Immature natural killer cell (primary cell): ENCODE results near the gene RNF220. TPM values are rescaled to one million over a fixed set of nuclear protein-coding genes. Genes with fewer than 3 reads are reported as not detected.
"Not testable (repeated sequence)": the region's sequence is repeated elsewhere in the genome, so short reads cannot be mapped to it uniquely, and the experiment has no call there.

Experiments used
- DNase-seq, 3 donors: peaks; one replicate each; pipeline ENCODE4 v3.0.0; 2022; ENCODE audit warnings: mixed read lengths in 1 of 3
- H3K27ac Mint-ChIP-seq, 6 donors: one replicate each; pipeline ENCODE4 v1.8.0; 2020; ENCODE audit warnings: mixed read lengths in 6 of 6, mild to moderate bottlenecking in 5 of 6, inconsistent platforms in 4 of 6, moderate library complexity in 3 of 6
- H3K27me3 Mint-ChIP-seq, 3 donors: one replicate each; pipeline ENCODE4 v1.8.0; 2020 to 2021; ENCODE audit warnings: low read depth in 3 of 3, mild to moderate bottlenecking in 3 of 3, mixed read lengths in 3 of 3, moderate library complexity in 3 of 3, inconsistent platforms in 1 of 3
- H3K36me3 Mint-ChIP-seq, 3 donors: one replicate each; pipeline ENCODE4 v1.8.0; 2020; ENCODE audit warnings: mixed read lengths in 3 of 3, inconsistent platforms in 2 of 3, mild to moderate bottlenecking in 2 of 3
- H3K4me1 Mint-ChIP-seq, 2 donors: one replicate each; pipeline ENCODE4 v1.8.0; 2020; ENCODE audit warnings: inconsistent platforms in 2 of 2, mild to moderate bottlenecking in 2 of 2, mixed read lengths in 2 of 2, moderate library complexity in 1 of 2
- H3K4me3 Mint-ChIP-seq, 5 donors: one replicate each; pipeline ENCODE4 v1.8.0; 2020; ENCODE audit warnings: mild to moderate bottlenecking in 5 of 5, mixed read lengths in 5 of 5, inconsistent platforms in 3 of 5, moderate library complexity in 3 of 5
- H3K9me3 Mint-ChIP-seq, 6 donors: one replicate each; pipeline ENCODE4 v1.8.0; 2020; ENCODE audit warnings: mild to moderate bottlenecking in 6 of 6, mixed read lengths in 6 of 6, inconsistent platforms in 4 of 6, moderate library complexity in 3 of 6
- polyA plus RNA-seq, 3 donors: library from polyadenylated mRNA; unstranded; fragments of 300-500 nt; fragmentation: Illumina TruSeq; gene quantifications; one replicate each; pipeline ENCODE4 v1.2.3, GENCODE V29; 2021

Gene RNF220
- polyA plus RNA-seq, 3 donors from 2014 or later, result 69.4 to 107 (median 83.2) TPM

- Mint-ChIP-seq H3K9me3 (no peaks in the 10 kb centered on the region), H3K36me3 (peaks cover 0 to 11% (median 5%) of the 10 kb centered on the region in 3 donors), H3K27ac (no peak overlapping the region), H3K4me1 (no peaks in the 10 kb centered on the region), H3K4me3 (no peak overlapping the region), H3K27me3 (no peaks in the 10 kb centered on the region)
- DNase-seq, result no peak
Measured at GRCh38 chr1:44654621-44655187, 249.6 kb downstream of the RNF220 start.

DNA sequence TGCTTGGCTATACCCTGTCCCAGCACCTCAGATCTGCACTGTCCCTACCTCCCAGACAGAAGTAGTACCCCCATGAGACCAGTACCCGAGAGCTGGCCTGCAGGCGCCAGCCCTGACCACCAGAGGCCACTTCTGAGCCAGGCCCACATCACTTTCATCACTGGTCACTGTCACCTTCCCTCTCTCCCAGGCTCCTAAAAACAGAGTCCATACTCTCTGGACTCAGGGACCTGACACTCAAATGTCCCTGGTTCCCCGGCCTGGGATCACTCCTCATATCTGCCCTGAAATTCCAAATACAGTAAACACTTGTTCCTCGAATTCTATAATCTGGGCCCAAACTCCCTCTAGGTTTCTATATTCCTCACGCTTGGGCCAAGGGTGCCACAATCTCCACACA, 250.6 kb downstream of the RNF220 start:
- H3K27ac Mint-ChIP-seq, result no peak overlapping the region
- no peaks in the 10 kb centered on the region for H3K27me3 Mint-ChIP-seq
- H3K36me3 Mint-ChIP-seq, result peaks cover 0 to 11% (median 5%) of the 10 kb centered on the region in 3 donors
- H3K9me3 Mint-ChIP-seq, result no peaks in the 10 kb centered on the region
- H3K4me3 Mint-ChIP-seq, result no peak overlapping the region
- no peak for DNase-seq
- no peaks in the 10 kb centered on the region for H3K4me1 Mint-ChIP-seq

DNA sequence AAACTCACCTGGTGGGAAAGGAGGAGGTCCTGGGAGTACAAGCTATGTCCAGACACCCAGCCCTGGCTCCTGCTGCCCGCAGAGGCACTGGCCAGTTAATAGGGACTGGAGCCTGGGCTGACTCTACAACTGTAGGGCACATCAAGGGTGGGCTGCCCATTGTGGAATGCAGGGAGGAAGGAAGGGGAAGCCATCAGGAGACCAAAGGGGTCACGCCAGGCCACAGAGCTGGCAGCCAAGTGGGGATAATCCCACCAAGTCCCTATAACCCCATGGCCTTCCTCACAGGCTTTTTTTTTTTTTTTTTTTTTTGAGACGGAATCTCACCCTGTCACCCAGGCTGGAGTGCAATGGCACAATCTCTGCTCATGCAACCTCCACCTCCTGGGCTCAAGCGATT, 254.5 kb downstream of the RNF220 start:
- DNase-seq, result no peak
- no peak overlapping the region for H3K4me3 Mint-ChIP-seq
- H3K27ac Mint-ChIP-seq, result no peak overlapping the region
- H3K36me3 Mint-ChIP-seq, result peaks cover 0 to 8% (median 3%) of the 10 kb centered on the region in 3 donors
- H3K4me1 Mint-ChIP-seq, result peaks cover 2 to 4% of the 10 kb centered on the region in 2 donors
- H3K9me3 Mint-ChIP-seq, result no peaks in the 10 kb centered on the region
- no peaks in the 10 kb centered on the region for H3K27me3 Mint-ChIP-seq

DNA sequence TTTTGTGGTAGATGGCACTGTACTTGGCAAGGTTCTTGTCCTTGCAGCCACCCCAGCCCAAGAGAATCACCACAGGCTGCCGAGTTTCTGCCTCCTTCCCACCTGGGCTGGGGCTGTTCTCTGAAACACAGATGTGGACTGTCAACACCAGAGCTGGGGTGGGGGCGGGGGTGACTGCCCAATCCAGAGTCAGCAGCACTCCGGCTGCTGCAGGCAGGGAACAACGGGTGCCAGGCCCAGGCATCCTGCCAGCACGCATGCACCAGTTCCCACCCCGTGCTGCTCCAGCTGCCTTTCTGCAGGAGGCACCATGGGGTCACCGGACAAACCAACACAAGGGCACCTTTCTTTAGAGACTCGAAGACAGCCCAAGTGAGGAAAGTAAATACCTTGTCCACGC, 255.1 kb downstream of the RNF220 start:
- Mint-ChIP-seq H3K27ac (no peak overlapping the region), H3K36me3 (peaks cover 0 to 8% (median 3%) of the 10 kb centered on the region in 3 donors), H3K27me3 (no peaks in the 10 kb centered on the region), H3K9me3 (no peaks in the 10 kb centered on the region), H3K4me3 (no peak overlapping the region), H3K4me1 (peaks cover 6 to 10% of the 10 kb centered on the region in 2 donors)
- DNase-seq, result no peak

DNA sequence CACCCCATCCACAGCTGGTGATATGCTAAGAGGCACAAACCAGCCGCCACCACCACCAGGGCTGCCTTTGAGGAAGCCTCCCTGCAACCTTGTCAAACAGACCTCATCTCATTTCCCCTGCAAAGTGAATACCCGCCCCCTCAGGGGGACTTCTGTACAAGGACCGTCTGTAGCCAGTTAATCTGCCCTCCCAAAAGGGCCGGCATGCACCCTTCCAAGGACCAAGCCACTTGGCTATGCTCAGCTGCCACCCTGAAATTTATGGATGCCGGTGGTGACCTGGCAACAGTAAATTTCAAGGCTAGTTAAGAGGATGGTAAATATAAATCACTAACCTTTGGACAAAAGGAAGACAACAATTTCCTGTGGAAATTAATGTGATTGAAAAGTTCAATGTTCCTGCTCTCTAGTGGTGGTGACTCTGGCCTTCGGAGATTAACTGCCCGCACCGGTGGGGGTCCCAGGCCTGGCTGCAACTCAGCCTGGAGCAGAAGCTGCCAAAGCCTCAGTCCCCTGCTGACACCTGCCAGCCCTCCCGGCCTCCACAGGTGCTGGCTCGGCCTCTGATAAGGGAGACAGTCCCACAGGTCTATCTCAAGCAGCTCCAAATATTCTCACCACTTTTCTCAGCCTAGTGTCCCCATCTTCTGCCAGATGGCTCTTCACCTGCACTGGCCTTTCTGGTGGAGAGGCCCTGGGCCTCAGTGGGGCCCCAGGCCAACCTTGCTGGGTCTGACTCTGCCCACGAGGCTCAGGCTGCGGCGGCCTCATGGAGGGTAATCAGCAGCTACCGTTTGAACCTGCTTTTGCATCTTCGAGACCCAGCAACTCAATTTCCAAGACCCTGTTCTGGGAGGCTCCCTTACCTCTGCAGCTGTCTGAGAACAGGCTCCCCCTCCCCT, 257.0 kb downstream of the RNF220 start:
- H3K4me3 Mint-ChIP-seq, result no peak overlapping the region
- H3K4me1 Mint-ChIP-seq, result peaks cover 6 to 10% of the 10 kb centered on the region in 2 donors
- DNase-seq, result no peak
- H3K27ac Mint-ChIP-seq, result no peak overlapping the region
- no peaks in the 10 kb centered on the region for H3K9me3 Mint-ChIP-seq
- H3K36me3 Mint-ChIP-seq, result peaks cover 0 to 6% (median 3%) of the 10 kb centered on the region in 3 donors
- no peaks in the 10 kb centered on the region for H3K27me3 Mint-ChIP-seq

- no peak for DNase-seq
- Mint-ChIP-seq H3K27ac (peak overlapping the region in 1 of 6 donors; percentile 16), H3K4me3 (no peak overlapping the region), H3K36me3 (peaks cover 0 to 4% (median 3%) of the 10 kb centered on the region in 3 donors), H3K4me1 (peaks cover 6 to 10% of the 10 kb centered on the region in 2 donors), H3K9me3 (no peaks in the 10 kb centered on the region), H3K27me3 (no peaks in the 10 kb centered on the region)
Measured at GRCh38 chr1:44662683-44663030, 257.6 kb downstream of the RNF220 start.

- H3K4me1 Mint-ChIP-seq, result peaks cover 6 to 10% of the 10 kb centered on the region in 2 donors
- H3K27ac Mint-ChIP-seq, result peak overlapping the region in 2 of 6 donors; percentile 25 to 36
- no peak overlapping the region for H3K4me3 Mint-ChIP-seq
- H3K36me3 Mint-ChIP-seq, result peaks cover 0 to 4% (median 0%) of the 10 kb centered on the region in 3 donors
- no peak for DNase-seq
- no peaks in the 10 kb centered on the region for H3K9me3 Mint-ChIP-seq
- no peaks in the 10 kb centered on the region for H3K27me3 Mint-ChIP-seq
Measured at GRCh38 chr1:44663417-44663816, 258.4 kb downstream of the RNF220 start.

GRCh38 chr1:44664730-44665370, 259.8 kb downstream of the RNF220 start:
- Mint-ChIP-seq H3K36me3 (peaks cover 0 to 4% (median 0%) of the 10 kb centered on the region in 3 donors), H3K4me1 (peaks cover 6 to 10% of the 10 kb centered on the region in 2 donors), H3K27ac (peak overlapping the region in 2 of 6 donors; percentile 34 to 48), H3K4me3 (peak overlapping the region in 3 of 5 donors; percentile 1 to 50 (median 15)), H3K9me3 (no peaks in the 10 kb centered on the region), H3K27me3 (no peaks in the 10 kb centered on the region)
- no peak for DNase-seq

DNA sequence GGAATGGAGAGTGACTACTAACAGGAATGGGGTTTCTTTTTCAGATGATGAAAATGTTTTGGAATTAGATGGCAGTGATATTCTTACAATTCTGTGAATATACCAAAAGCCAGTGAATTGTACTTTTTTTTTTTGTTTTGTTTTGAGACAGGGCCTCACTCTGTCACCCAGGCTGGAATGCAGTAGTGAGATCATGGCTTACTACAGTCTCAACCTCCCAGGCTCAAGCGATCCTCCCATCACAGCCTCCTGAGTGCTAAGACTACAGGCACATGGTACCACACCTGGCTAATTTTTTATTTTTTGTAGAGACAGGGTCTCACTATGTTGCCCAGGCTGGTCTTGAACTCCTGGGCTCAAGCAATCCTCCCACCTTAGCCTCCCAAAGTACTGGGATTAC, 261.7 kb downstream of the RNF220 start:
- peaks cover 0 to 11% (median 0%) of the 10 kb centered on the region in 3 donors for H3K36me3 Mint-ChIP-seq
- not testable (repeated sequence) for H3K9me3 Mint-ChIP-seq, H3K27me3 Mint-ChIP-seq, H3K27ac Mint-ChIP-seq, H3K4me3 Mint-ChIP-seq, DNase-seq
- peaks cover 6 to 11% of the 10 kb centered on the region in 2 donors for H3K4me1 Mint-ChIP-seq

DNA sequence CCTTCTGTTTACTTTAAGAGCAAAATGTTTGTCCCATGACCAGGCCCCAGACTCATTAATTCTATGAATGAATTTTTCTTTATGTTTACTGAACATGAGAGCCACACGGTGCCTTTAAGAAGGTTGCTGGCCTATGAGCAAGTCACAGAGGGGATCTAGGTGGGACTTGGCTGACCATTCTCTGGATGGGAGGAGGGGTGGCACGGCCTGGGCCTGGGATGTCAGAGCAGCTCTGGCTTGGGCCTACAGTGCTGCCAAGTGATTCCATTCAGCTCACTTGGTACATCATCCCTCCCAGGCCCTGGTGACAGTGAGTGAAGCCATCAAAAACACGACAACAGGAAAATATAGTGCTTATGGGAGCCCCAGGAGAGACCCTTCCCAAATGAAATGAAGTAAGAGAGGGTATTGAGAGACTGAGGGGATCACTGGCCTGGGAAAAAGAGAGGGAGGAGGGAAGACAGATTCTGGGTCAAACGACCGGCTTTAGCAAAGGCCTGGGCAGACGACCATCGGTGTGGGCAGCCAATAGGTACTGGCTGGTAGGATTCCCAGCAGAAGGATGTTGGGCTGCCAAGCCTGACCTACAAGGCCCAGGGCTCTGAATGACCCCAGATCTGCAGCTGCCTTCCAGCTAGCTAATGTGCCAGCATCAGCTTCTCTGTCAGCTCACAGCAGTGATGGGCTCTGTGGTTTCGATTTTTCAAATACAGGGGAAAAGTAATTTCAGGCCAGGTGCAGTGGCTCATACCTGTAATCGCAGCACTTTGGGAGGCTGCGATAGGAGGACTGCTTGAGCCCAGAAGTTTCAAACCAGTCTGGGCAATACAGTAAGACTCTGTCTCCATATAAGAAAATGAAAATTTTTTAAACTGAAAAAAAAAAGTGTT, 265.9 kb downstream of the RNF220 start:
- peaks cover 0 to 8% (median 0%) of the 10 kb centered on the region in 3 donors for H3K36me3 Mint-ChIP-seq
- peaks cover 2 to 5% (median 2%) of the 10 kb centered on the region in 3 donors for H3K27me3 Mint-ChIP-seq
- peak overlapping the region in 1 of 6 donors; percentile 35 for H3K27ac Mint-ChIP-seq
- peaks cover 27 to 32% of the 10 kb centered on the region in 2 donors for H3K4me1 Mint-ChIP-seq
- no peak overlapping the region for H3K4me3 Mint-ChIP-seq
- H3K9me3 Mint-ChIP-seq, result no peaks in the 10 kb centered on the region
- no peak for DNase-seq

DNA sequence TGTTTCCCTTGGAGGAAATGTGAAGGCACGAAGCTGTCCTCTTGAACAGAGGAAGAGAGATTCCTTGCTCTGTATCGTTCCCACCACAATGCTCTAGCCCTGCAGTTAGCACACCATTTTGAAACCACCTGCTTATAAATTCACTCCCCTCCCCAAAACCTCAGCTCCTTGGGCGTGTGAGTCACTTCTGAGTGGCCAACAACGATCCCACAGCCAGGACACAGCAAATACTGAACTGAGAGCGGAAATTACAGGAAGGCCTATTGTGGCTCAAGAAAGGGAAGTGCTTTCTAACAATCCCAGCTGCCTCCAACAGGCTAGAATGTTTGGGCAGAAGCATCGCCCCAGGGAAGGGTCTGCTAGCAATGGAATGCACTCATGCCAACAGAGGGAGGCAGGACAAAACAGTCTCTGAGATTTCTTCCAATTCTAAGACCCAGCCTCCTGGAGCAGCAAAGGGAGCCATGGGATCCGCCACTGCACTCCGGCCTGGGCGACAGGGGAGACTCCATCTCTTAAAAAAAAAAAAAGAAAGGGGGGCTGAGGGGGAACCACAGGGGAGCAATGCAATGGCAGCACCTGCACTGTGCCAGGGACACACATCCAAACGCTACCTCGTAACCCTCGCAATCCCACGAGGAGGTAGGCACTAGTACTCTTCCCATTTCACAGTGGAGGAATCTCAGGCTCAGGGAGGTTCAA, 267.4 kb downstream of the RNF220 start:
- Mint-ChIP-seq H3K4me1 (peaks cover 27 to 32% of the 10 kb centered on the region in 2 donors), H3K27ac (peak overlapping the region in 4 of 6 donors; percentile 54 to 86 (median 69)), H3K36me3 (peaks cover 0 to 8% (median 0%) of the 10 kb centered on the region in 3 donors), H3K4me3 (peak overlapping the region; percentile 40 to 91 (median 59)), H3K9me3 (no peaks in the 10 kb centered on the region), H3K27me3 (peaks cover 2 to 5% (median 2%) of the 10 kb centered on the region in 3 donors)
- DNase-seq, result peak in 1 of 3 donors; percentile 17

- Mint-ChIP-seq H3K4me3 (peak overlapping the region; percentile 88 to 95 (median 93)), H3K27ac (peak overlapping the region; percentile 84 to 93 (median 88)), H3K9me3 (no peaks in the 10 kb centered on the region), H3K27me3 (peaks cover 2 to 5% (median 2%) of the 10 kb centered on the region in 3 donors), H3K4me1 (peaks cover 27 to 32% of the 10 kb centered on the region in 2 donors), H3K36me3 (peaks cover 0 to 8% (median 0%) of the 10 kb centered on the region in 3 donors)
- DNase-seq, result no peak
Measured at GRCh38 chr1:44672961-44673674, 268.1 kb downstream of the RNF220 start.
